Right cardiac atrium (tissue), 5 donors: ENCODE measurements around the gene TCFL5. TPM values are rescaled to one million over a fixed set of nuclear protein-coding genes. Genes with fewer than 3 reads are reported as not detected.

Experiments used
- polyA plus RNA-seq: library from polyadenylated mRNA; stranded (reverse); fragments of 200-250 nt; gene quantifications from one replicate; pipeline ENCODE4 v1.2.3, GENCODE V29; 2013
- total RNA-seq, 4 donors: library from RNA; stranded (reverse); fragmentation: NEBNext Ultra II Directional; extraction: Animal tissue kit (Norgen Biotek cat#: 25700); gene quantifications; one replicate each; pipeline ENCODE4 v1.2.1, GENCODE V29; 2021
- donor health status: healthy with polysubstance abuse.
- donor health status: DM: no; HTN: yes; CAD: no.
- donor health status: DM: no; HTN: no; CAD: no.
- donor health status: DM: no; HTN: yes; CAD: no; lungs with severe emphysema.
- donor health status: DM: yes; HTN: yes; CAD: no.

The TCFL5 gene
- total and polyA plus RNA-seq, 5 donors, result 5.2 to 9.9 (median 7.9) TPM

Other genes with a start within 250 kb of the TCFL5 start
- gene SLCO4A1, start 219.3 kb downstream of the TCFL5 start, total RNA-seq, result 1 to 10 TPM; 4.1 to 8.4 (median 5.3) TPM
- 15.5 TPM for gene SLCO4A1, start 219.3 kb downstream of the TCFL5 start, polyA plus RNA-seq
- under 1 TPM in 1 of 4 donors, not detected in 3; 0.06 TPM for gene NTSR1, start 153.0 kb downstream of the TCFL5 start, total RNA-seq
- not detected for gene NTSR1, start 153.0 kb downstream of the TCFL5 start, polyA plus RNA-seq
- 10 to 100 TPM in 1 of 4 donors, 1 to 10 TPM in 3; 8.3 to 10.9 (median 8.6) TPM for gene MRGBP, start 65.3 kb downstream of the TCFL5 start, total RNA-seq
- 12.1 TPM for gene MRGBP, start 65.3 kb downstream of the TCFL5 start, polyA plus RNA-seq
- 10 to 100 TPM; 21.0 to 29.6 (median 24.2) TPM for gene OGFR, start 57.0 kb downstream of the TCFL5 start, total RNA-seq
- 26.6 TPM for gene OGFR, start 57.0 kb downstream of the TCFL5 start, polyA plus RNA-seq
- 1 to 10 TPM; 4.3 to 6.9 (median 5.6) TPM for gene COL9A3, start 44.8 kb downstream of the TCFL5 start, total RNA-seq
- gene COL9A3, start 44.8 kb downstream of the TCFL5 start, polyA plus RNA-seq, result 13.0 TPM
- gene DIDO1, start 64.7 kb upstream of the TCFL5 start, total RNA-seq, result 10 to 100 TPM; 38.1 to 42.5 (median 40.0) TPM
- 23.3 TPM for gene DIDO1, start 64.7 kb upstream of the TCFL5 start, polyA plus RNA-seq
- gene GID8, start 76.3 kb upstream of the TCFL5 start, total RNA-seq, result 10 to 100 TPM; 19.0 to 22.1 (median 20.0) TPM
- 8.9 TPM for gene GID8, start 76.3 kb upstream of the TCFL5 start, polyA plus RNA-seq
- 1 to 10 TPM; 1.5 to 4.8 (median 2.2) TPM for gene SLC17A9, start 90.9 kb upstream of the TCFL5 start, total RNA-seq
- gene SLC17A9, start 90.9 kb upstream of the TCFL5 start, polyA plus RNA-seq, result 3.1 TPM
- not detected for gene BHLHE23, start 145.1 kb upstream of the TCFL5 start, total RNA-seq
- gene BHLHE23, start 145.1 kb upstream of the TCFL5 start, polyA plus RNA-seq, result not detected